Measurements from ENCODE around the gene CNIH2. TPM values are rescaled to one million over a fixed set of nuclear protein-coding genes. Genes with fewer than 3 reads are reported as not detected.
"Not testable (repeated sequence)": the region's sequence is repeated elsewhere in the genome, so short reads cannot be mapped to it uniquely, and the experiment has no call there.

The CNIH2 gene
- total RNA-seq, 1 donor from 2014 or later = 0.52 TPM

GRCh38 chr11:66316849-66317251 is 38.9 kb downstream of the CNIH2 start, which contains the start of gene CD248:
CD248 (minus strand) TSS chr11:66317044; CDS start chr11:66317027, 17 bp downstream.
- no peak for ATAC-seq

- ATAC-seq = no peak
Observed at GRCh38 chr11:66317322-66317722, 39.3 kb downstream of the CNIH2 start.

GRCh38 chr11:66317723-66318599 is 40.0 kb downstream of the CNIH2 start:
- peak; percentile 47 for ATAC-seq

GRCh38 chr11:66318600-66318970 is 40.6 kb downstream of the CNIH2 start:
- ATAC-seq = no peak

- ATAC-seq = not testable (repeated sequence)
Observed at GRCh38 chr11:66320289-66320688, 42.3 kb downstream of the CNIH2 start.

- ATAC-seq = not testable (repeated sequence)
Observed at GRCh38 chr11:66320748-66321147, 42.8 kb downstream of the CNIH2 start.

GRCh38 chr11:66321606-66322005 is 43.6 kb downstream of the CNIH2 start:
- no peak for ATAC-seq

- no peak for ATAC-seq
Observed at GRCh38 chr11:66322732-66323427, 44.9 kb downstream of the CNIH2 start.

GRCh38 chr11:66323684-66324083 is 45.7 kb downstream of the CNIH2 start:
- no peak for ATAC-seq

- no peak for ATAC-seq
Observed at GRCh38 chr11:66324664-66325063, 46.7 kb downstream of the CNIH2 start.

GRCh38 chr11:66325263-66325671 is 47.3 kb downstream of the CNIH2 start:
- ATAC-seq = no peak

GRCh38 chr11:66326261-66327111 is 48.5 kb downstream of the CNIH2 start:
- peak; percentile 1 for ATAC-seq

GRCh38 chr11:66327171-66328030 is 49.4 kb downstream of the CNIH2 start:
- ATAC-seq = no peak

- ATAC-seq = peak; percentile 27
Observed at GRCh38 chr11:66328031-66328301, 50.0 kb downstream of the CNIH2 start.

GRCh38 chr11:66328302-66329144 is 50.5 kb downstream of the CNIH2 start:
- peak; percentile 69 for ATAC-seq

GRCh38 chr11:66329165-66329673 is 51.2 kb downstream of the CNIH2 start:
- ATAC-seq = no peak

GRCh38 chr11:66330931-66331330 is 53.0 kb downstream of the CNIH2 start:
- ATAC-seq = no peak

- no peak for ATAC-seq
Observed at GRCh38 chr11:66331542-66332370, 53.8 kb downstream of the CNIH2 start.

- no peak for ATAC-seq
Observed at GRCh38 chr11:66332371-66333219, 54.6 kb downstream of the CNIH2 start.

Data from esophagus mucosa (tissue), 1 donor.